GM13976 (cell line): ENCODE results near the gene GNA14.

Experiments
- DNase-seq: peaks from one replicate; pipeline ENCODE4 v3.0.0; 2012; ENCODE audit warnings: low spot score
- CTCF ChIP-seq: IDR thresholded peaks from 2 replicates; pipeline ENCODE4 v1.5.1; 2012; ENCODE audit warnings: borderline replicate concordance, mild to moderate bottlenecking; ENCODE audit not compliant: insufficient read depth; ENCODE audit errors: extremely low read depth, missing control alignments, control extremely low read depth
- in situ Hi-C: fragments of 300-500 bp; cut with MboI; formaldehyde crosslinking; loops from one replicate; pipeline ENCODE4 v1.12.0; 2022; ENCODE audit warnings: low sequenced_read_pairs, mixed read lengths, inconsistent platforms; ENCODE audit not compliant: unreplicated experiment

Gene GNA14

DNA sequence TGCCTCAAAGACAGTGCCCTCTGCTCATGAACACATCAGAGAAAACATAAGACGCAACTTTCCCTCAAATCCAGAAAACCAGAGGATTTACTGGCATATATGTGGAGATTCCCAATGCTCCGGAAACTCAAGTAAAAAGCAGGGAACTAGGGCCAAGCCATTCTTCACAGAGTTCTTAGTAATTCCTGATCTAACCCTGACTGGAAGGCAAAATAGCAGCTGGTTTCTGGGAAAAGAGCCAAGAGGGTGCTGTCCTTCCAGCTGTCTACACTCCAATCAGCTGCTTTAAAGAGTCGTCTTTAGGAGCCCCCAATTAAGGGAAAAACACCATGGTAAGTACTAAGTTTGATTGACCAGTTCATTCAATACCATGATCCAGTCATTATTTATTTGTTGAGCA is 49.6 kb downstream of the GNA14 start:
- DNase-seq = no peak
- no peak for TF ChIP-seq CTCF
- in situ Hi-C loops = no loop called here

DNA sequence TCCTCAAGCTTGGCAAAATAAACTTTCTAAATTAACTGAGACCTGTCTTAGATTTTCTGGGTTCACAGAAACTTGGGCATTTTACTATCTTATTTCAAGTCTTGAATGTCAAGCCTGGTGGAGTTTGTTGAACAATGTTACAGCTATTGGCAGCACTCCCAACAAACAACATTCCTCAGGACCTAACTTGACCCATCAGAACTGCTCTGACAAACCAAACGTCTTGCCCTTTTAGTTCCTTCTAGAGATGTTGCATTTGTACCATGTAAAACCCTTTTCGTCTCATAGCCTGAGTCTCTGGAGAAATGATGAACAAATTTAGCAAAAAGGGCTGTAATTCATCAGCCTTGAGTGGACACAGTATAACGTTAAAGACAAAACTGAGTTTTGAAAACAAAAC is 51.1 kb downstream of the GNA14 start:
- in situ Hi-C loops = no loop called here
- TF ChIP-seq CTCF = no peak
- no peak for DNase-seq

- in situ Hi-C loops = no loop called here
- no peak for TF ChIP-seq CTCF
- no peak for DNase-seq
These were observed 52.6 kb downstream of the GNA14 start for GRCh38 chr9:77595426-77596095.

DNA sequence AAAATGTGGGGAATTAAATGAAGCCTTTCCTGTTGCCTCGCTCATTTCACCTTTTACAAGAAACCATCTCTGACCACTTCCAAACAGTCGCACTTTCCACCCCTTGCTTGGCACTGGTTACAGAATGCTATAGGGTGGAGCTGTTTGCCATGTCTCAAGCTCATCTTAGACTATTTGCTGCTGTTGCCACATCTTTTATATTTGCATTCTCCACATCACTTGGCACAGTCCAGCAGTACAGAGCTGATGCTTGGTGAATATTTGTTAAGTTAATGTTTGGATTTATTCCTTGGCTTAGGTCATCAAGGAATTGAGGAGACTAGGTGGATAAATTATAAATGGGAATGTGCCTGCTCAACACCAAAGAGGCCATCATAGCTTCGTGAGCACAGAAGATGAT is 53.2 kb downstream of the GNA14 start:
- no peak for DNase-seq
- in situ Hi-C loops = no loop called here
- no peak for TF ChIP-seq CTCF

GRCh38 chr9:77593528-77593927 is 54.6 kb downstream of the GNA14 start:
- no peak for TF ChIP-seq CTCF
- in situ Hi-C loops = no loop called here
- no peak for DNase-seq

DNA sequence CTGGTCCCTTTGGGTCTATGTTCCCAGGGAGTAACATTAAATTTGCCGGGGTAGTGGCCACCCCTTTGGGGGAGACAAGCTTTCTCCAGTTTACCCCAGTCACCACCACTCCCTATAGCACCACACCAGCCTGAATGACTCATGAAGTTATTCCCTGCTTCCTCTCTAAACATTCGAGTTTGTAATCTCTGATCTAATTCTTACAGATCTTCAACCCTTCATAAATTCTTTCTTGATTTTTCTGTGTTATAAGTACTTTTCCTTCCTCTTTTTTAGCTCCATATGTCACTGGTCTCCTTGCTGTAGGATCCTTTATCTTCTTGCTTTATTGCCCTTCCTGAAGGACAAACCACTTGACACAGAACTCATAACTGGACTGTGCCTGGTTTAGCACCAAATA is 55.6 kb downstream of the GNA14 start:
- in situ Hi-C loops = no loop called here
- TF ChIP-seq CTCF = no peak
- DNase-seq = no peak
